NCI-H1417 (cell line): Measurements from ENCODE around the gene SKA2.
"Not testable (repeated sequence)": the region's sequence is repeated elsewhere in the genome, so short reads cannot be mapped to it uniquely, and the experiment has no call there.

Experiments
- DNase-seq, 3 experiments: peaks; one replicate each; lab custom pipeline; 2025; lab: John Stamatoyannopoulos, UW

SKA2 gene

GRCh38 chr17:59097876-59098275, 57.1 kb downstream of the SKA2 start:
- no peak for DNase-seq

GRCh38 chr17:59094861-59095530, 60.0 kb downstream of the SKA2 start:
- no peak for DNase-seq

GRCh38 chr17:59093702-59094231, 61.2 kb downstream of the SKA2 start:
- DNase-seq, result no peak

GRCh38 chr17:59093145-59093701, 61.8 kb downstream of the SKA2 start:
- no peak for DNase-seq

- not testable (repeated sequence) for DNase-seq
Measured at GRCh38 chr17:59090593-59090992, 64.4 kb downstream of the SKA2 start.

- DNase-seq, result no peak
Measured at GRCh38 chr17:59084154-59084553, 70.8 kb downstream of the SKA2 start.

- DNase-seq, result no peak
Measured at GRCh38 chr17:59074494-59074893, 80.5 kb downstream of the SKA2 start.

- no peak for DNase-seq
Measured at GRCh38 chr17:59073972-59074371, 81.0 kb downstream of the SKA2 start.

GRCh38 chr17:59069856-59070255, 85.1 kb downstream of the SKA2 start:
- no peak for DNase-seq

GRCh38 chr17:59067756-59068155, 87.2 kb downstream of the SKA2 start:
- DNase-seq, result no peak

- DNase-seq, result no peak
Measured at GRCh38 chr17:59067340-59067739, 87.6 kb downstream of the SKA2 start.

- no peak for DNase-seq
Measured at GRCh38 chr17:59062509-59062908, 92.5 kb downstream of the SKA2 start.
